ENCODE measurements around the gene COMMD8.

GRCh38 chr4:47505147-47505546, 41.6 kb upstream of the COMMD8 start:
- TF ChIP-seq CTCF (IDR thresholded peaks at IDR 0.05) (no peak), POLR2A (IDR thresholded peaks at IDR 0.05) (no peak), POLR2AphosphoS5 (IDR thresholded peaks at IDR 0.05) (no peak), EP300 (IDR thresholded peaks at IDR 0.05) (no peak)
